H1 (cell line): ENCODE measurements around the gene ALPG.

Experiments used
- CBX8 ChIP-seq: fragments of 300-800, 300-1000 bp; sonication (generic); IDR thresholded peaks from 2 replicates; pipeline ENCODE4 v1.7.1; 2016; ENCODE audit warnings: low read depth, low read length, borderline replicate concordance
- CEBPB ChIP-seq: IDR thresholded peaks from 2 replicates; pipeline ENCODE4 v1.6.1; 2012; ENCODE audit warnings: low read depth, low read length
- CHD2 ChIP-seq: IDR thresholded peaks from 2 replicates; pipeline ENCODE4 v1.6.1; 2012; ENCODE audit warnings: low read length, improper control_type of control experiment
- EGR1 ChIP-seq: IDR thresholded peaks from 2 replicates; pipeline ENCODE4 v1.6.1; 2011; ENCODE audit warnings: low read depth, low read length, borderline replicate concordance
- EZH2 ChIP-seq: fragments of 200-600 bp; sonication (generic); IDR thresholded peaks from 2 replicates; pipeline ENCODE4 v1.7.1; 2012; ENCODE audit warnings: low read depth, mild to moderate bottlenecking, moderate library complexity, low read length, inconsistent platforms; ENCODE audit not compliant: severe bottlenecking
- HDAC6 ChIP-seq: IDR thresholded peaks from one replicate; pipeline ENCODE4 v1.7.1; 2012; ENCODE audit warnings: low read depth, mild to moderate bottlenecking, inconsistent platforms, low read length, moderate library complexity
- JUN ChIP-seq: IDR thresholded peaks from 2 replicates; pipeline ENCODE4 v1.6.1; 2011; ENCODE audit warnings: low read depth, mild to moderate bottlenecking, improper control_type of control experiment, low read length
- KDM5A ChIP-seq: fragments of 200-600 bp; IDR thresholded peaks from 2 replicates; pipeline ENCODE4 v1.7.1; 2012; ENCODE audit warnings: mild to moderate bottlenecking, low read length, inconsistent platforms, mixed read lengths
- POLR2A ChIP-seq, 2 experiments: IDR thresholded peaks; 1 replicate in 1 of 2; 2 replicates in 1 of 2; pipeline ENCODE4 v1.6.1; 2011; ENCODE audit warnings: low read depth in 2 of 2, low read length in 2 of 2, mild to moderate bottlenecking in 2 of 2; ENCODE audit errors: control extremely low read depth in 1 of 2
- POLR2AphosphoS5 ChIP-seq: IDR thresholded peaks from 2 replicates; pipeline ENCODE4 v1.6.1; 2011; ENCODE audit warnings: low read depth, low read length
- RFX5 ChIP-seq: IDR thresholded peaks from 2 replicates; pipeline ENCODE4 v1.6.1; 2011; ENCODE audit warnings: low read depth, low read length, improper control_type of control experiment, borderline replicate concordance
- TF ChIP-seq, protein P1 (sequence below), 3 experiments: IDR thresholded peaks; 1 replicate in 2 of 3; 2 replicates in 1 of 3; pipeline versions ENCODE4 v1.5.1 to v1.6.1; 2011; ENCODE audit warnings: low read length in 3 of 3, mild to moderate bottlenecking in 3 of 3, inconsistent platforms in 2 of 3, low read depth in 1 of 3, moderate library complexity in 1 of 3; ENCODE audit not compliant: insufficient read depth in 1 of 3; ENCODE audit errors: control extremely low read depth in 1 of 3
- TF ChIP-seq, protein P2 (sequence below): IDR thresholded peaks from 2 replicates; pipeline ENCODE4 v1.6.1; 2012; ENCODE audit warnings: low read length, inconsistent platforms

DNA sequence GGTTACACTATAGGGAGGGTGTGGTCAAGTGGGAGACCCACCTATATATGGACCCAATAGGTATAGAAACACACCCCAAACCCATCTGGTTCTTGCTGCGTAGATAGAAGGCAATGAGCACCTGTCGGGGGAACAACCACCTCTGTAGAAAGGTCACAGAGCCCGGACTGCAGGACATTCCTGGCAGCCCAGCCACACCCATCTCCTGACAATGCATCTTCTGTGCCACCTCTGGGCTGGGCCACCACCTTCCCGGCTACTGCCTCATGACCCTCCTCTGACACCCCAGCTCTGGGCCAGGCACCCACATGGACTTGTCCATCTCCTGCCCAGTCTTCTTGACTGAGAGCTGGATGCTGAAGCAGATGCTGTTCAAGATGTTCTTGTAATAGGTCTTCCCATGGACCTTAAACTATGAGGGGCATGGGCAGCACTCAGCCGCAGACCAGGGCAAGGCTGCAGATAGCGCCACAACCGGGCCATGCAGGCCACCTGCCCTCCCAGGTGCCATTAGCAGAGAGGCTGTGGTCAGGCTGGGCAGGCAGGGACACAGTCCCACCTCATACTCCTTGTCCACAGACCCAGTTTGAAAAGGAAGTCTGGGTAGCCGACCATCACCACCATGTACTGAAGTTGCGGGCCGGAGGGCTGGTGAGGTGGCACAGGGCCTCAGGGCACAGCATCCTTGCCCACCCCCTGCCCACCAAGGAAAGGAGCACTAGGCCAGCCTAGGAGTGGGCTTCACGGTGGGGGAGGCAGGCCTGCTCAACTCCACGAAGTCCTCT is 9.3 kb downstream of the ALPG start:
- no peak for TF ChIP-seq KDM5A
- TF ChIP-seq POLR2A (IDR thresholded peaks at IDR 0.05; ENCODE audit: control extremely low read depth in 1 of 2, low read depth in 2 of 2, low read length in 2 of 2): no peak
- TF ChIP-seq, protein P1, sequence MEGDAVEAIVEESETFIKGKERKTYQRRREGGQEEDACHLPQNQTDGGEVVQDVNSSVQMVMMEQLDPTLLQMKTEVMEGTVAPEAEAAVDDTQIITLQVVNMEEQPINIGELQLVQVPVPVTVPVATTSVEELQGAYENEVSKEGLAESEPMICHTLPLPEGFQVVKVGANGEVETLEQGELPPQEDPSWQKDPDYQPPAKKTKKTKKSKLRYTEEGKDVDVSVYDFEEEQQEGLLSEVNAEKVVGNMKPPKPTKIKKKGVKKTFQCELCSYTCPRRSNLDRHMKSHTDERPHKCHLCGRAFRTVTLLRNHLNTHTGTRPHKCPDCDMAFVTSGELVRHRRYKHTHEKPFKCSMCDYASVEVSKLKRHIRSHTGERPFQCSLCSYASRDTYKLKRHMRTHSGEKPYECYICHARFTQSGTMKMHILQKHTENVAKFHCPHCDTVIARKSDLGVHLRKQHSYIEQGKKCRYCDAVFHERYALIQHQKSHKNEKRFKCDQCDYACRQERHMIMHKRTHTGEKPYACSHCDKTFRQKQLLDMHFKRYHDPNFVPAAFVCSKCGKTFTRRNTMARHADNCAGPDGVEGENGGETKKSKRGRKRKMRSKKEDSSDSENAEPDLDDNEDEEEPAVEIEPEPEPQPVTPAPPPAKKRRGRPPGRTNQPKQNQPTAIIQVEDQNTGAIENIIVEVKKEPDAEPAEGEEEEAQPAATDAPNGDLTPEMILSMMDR (IDR thresholded peaks at IDR 0.05; ENCODE audit: control extremely low read depth in 1 of 3, insufficient read depth in 1 of 3, low read depth in 1 of 3, low read length in 3 of 3): no peak
- no peak for TF ChIP-seq CHD2
- no peak for TF ChIP-seq HDAC6
- no peak for TF ChIP-seq EGR1
- TF ChIP-seq JUN: no peak
- TF ChIP-seq, protein P2, sequence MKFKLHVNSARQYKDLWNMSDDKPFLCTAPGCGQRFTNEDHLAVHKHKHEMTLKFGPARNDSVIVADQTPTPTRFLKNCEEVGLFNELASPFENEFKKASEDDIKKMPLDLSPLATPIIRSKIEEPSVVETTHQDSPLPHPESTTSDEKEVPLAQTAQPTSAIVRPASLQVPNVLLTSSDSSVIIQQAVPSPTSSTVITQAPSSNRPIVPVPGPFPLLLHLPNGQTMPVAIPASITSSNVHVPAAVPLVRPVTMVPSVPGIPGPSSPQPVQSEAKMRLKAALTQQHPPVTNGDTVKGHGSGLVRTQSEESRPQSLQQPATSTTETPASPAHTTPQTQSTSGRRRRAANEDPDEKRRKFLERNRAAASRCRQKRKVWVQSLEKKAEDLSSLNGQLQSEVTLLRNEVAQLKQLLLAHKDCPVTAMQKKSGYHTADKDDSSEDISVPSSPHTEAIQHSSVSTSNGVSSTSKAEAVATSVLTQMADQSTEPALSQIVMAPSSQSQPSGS: no peak
- TF ChIP-seq EZH2: no peak
- no peak for TF ChIP-seq POLR2AphosphoS5
- TF ChIP-seq CEBPB: no peak
- TF ChIP-seq RFX5: no peak
- no peak for TF ChIP-seq CBX8
